ENCODE measurements around the gene IMMP2L.

Gene IMMP2L

DNA sequence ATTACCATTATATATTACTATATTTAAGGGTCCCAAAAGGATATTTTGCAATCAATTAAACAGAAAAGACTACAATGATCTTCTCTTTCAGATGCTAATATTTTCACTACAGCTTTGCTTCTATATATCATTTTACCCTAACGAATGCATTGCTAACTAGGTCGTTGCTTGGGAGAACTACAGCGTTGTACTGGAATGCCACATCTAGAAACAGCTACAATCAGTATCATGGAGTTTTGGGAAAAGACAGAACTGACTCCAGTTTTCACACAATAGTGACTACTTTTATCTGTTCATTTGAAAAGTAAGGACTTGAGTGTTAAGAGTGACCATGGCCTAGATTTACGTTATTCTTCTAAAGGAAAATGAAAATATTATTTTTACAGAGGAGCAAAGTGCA lies 432.9 kb downstream of the IMMP2L start:
- no peak for TF ChIP-seq EZH2phosphoT487 (IDR thresholded peaks at IDR 0.05; ENCODE audit: borderline replicate concordance)
- TF ChIP-seq, protein P1, sequence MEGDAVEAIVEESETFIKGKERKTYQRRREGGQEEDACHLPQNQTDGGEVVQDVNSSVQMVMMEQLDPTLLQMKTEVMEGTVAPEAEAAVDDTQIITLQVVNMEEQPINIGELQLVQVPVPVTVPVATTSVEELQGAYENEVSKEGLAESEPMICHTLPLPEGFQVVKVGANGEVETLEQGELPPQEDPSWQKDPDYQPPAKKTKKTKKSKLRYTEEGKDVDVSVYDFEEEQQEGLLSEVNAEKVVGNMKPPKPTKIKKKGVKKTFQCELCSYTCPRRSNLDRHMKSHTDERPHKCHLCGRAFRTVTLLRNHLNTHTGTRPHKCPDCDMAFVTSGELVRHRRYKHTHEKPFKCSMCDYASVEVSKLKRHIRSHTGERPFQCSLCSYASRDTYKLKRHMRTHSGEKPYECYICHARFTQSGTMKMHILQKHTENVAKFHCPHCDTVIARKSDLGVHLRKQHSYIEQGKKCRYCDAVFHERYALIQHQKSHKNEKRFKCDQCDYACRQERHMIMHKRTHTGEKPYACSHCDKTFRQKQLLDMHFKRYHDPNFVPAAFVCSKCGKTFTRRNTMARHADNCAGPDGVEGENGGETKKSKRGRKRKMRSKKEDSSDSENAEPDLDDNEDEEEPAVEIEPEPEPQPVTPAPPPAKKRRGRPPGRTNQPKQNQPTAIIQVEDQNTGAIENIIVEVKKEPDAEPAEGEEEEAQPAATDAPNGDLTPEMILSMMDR (conservative IDR thresholded peaks at IDR 0.05; ENCODE audit: low read length), result no peak
- Histone ChIP-seq H3K9ac (ENCODE audit: low read depth, low read length, poor library complexity, severe bottlenecking) (no peak overlapping the region), H3K27me3 (ENCODE audit: insufficient read depth, low read length, poor library complexity, severe bottlenecking) (no peaks in the 10 kb centered on the region), H3K4me1 (ENCODE audit: insufficient read depth, low read length, poor library complexity, severe bottlenecking) (no peaks in the 10 kb centered on the region), H4K20me1 (ENCODE audit: insufficient read depth, low read length, poor library complexity, severe bottlenecking) (no peaks in the 10 kb centered on the region), H3K36me3 (ENCODE audit: insufficient read depth, low read length) (no peaks in the 10 kb centered on the region), H3K9me2 (replicated peaks; ENCODE audit: low read depth, low read length) (no peaks in the 10 kb centered on the region), H3K9me3 (ENCODE audit: insufficient read depth, low read depth, low read length) (no peaks in the 10 kb centered on the region), H3K4me3 (ENCODE audit: low read length, poor library complexity, severe bottlenecking) (no peak overlapping the region), H3F3A (ENCODE audit: low read depth) (no peaks in the 10 kb centered on the region), H3K4me2 (ENCODE audit: low read depth, low read length, poor library complexity, severe bottlenecking) (no peak overlapping the region), H2AFZ (ENCODE audit: low read length) (no peak overlapping the region), H3K79me2 (ENCODE audit: insufficient read depth, low read length) (no peaks in the 10 kb centered on the region)

DNA sequence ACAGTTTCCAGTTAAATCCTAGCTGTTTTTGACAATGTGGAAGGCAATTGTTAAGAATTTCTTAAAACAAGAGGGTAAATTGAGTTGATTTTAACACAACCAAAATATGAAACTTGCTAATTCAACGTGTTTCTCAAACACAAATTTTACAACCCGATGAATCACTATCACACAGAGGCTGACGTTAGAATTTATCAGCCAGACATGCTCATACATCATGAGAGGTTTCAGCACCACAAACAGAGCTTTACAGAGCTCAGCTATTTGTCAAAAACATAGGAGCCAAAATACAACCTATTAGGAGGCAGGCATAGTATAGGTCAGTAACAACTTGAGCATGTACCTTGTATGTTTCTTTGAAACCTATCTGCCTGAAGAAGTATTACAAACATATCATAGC lies 435.3 kb downstream of the IMMP2L start:
- H3K4me3 ChIP-seq (ENCODE audit: low read length, poor library complexity, severe bottlenecking), result no peak overlapping the region
- no peaks in the 10 kb centered on the region for H3F3A ChIP-seq (ENCODE audit: low read depth)
- H2AFZ ChIP-seq (ENCODE audit: low read length), result no peak overlapping the region
- no peaks in the 10 kb centered on the region for H3K27me3 ChIP-seq (ENCODE audit: insufficient read depth, low read length, poor library complexity, severe bottlenecking)
- no peaks in the 10 kb centered on the region for H3K79me2 ChIP-seq (ENCODE audit: insufficient read depth, low read length)
- H3K9ac ChIP-seq (ENCODE audit: low read depth, low read length, poor library complexity, severe bottlenecking), result no peak overlapping the region
- no peaks in the 10 kb centered on the region for H3K4me1 ChIP-seq (ENCODE audit: insufficient read depth, low read length, poor library complexity, severe bottlenecking)
- TF ChIP-seq, protein P1 (conservative IDR thresholded peaks at IDR 0.05; ENCODE audit: low read length), result no peak
- no peak for TF ChIP-seq EZH2phosphoT487 (IDR thresholded peaks at IDR 0.05; ENCODE audit: borderline replicate concordance)
- H3K36me3 ChIP-seq (ENCODE audit: insufficient read depth, low read length), result no peaks in the 10 kb centered on the region
- no peak overlapping the region for H3K4me2 ChIP-seq (ENCODE audit: low read depth, low read length, poor library complexity, severe bottlenecking)
- H3K9me2 ChIP-seq (replicated peaks; ENCODE audit: low read depth, low read length), result no peaks in the 10 kb centered on the region
- H3K9me3 ChIP-seq (ENCODE audit: insufficient read depth, low read depth, low read length), result no peaks in the 10 kb centered on the region
- H4K20me1 ChIP-seq (ENCODE audit: insufficient read depth, low read length, poor library complexity, severe bottlenecking), result no peaks in the 10 kb centered on the region

DNA sequence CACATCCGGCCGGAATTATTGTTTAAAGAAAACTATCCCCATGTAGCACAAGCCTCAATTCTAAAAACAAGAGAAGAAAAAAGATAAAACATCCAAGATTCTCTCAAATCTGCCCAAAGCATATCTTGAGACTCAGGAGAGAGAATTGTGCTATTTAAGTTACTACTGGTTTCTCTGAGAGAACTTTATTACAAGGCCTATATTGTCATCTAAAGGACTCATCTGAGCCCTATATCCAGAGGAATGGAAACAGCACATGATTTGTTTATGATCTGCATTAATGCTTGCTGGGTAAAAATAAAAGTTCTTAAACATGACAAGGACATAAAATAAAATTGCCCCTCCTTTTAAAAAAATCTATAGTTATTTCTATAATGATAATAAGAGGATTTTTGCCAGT lies 446.3 kb downstream of the IMMP2L start:
- no peak overlapping the region for H3K4me2 ChIP-seq (ENCODE audit: low read depth, low read length, poor library complexity, severe bottlenecking)
- H3K9me2 ChIP-seq (replicated peaks; ENCODE audit: low read depth, low read length), result no peaks in the 10 kb centered on the region
- no peak overlapping the region for H2AFZ ChIP-seq (ENCODE audit: low read length)
- no peaks in the 10 kb centered on the region; the same call in 1 of the 2 replicates for H3F3A ChIP-seq (ENCODE audit: low read depth)
- no peaks in the 10 kb centered on the region for H3K27me3 ChIP-seq (ENCODE audit: insufficient read depth, low read length, poor library complexity, severe bottlenecking)
- H4K20me1 ChIP-seq (ENCODE audit: insufficient read depth, low read length, poor library complexity, severe bottlenecking), result no peaks in the 10 kb centered on the region
- H3K4me3 ChIP-seq (ENCODE audit: low read length, poor library complexity, severe bottlenecking), result no peak overlapping the region
- peaks cover 11% of the 10 kb centered on the region for H3K4me1 ChIP-seq (ENCODE audit: insufficient read depth, low read length, poor library complexity, severe bottlenecking)
- H3K79me2 ChIP-seq (ENCODE audit: insufficient read depth, low read length), result no peaks in the 10 kb centered on the region
- TF ChIP-seq, protein P1 (conservative IDR thresholded peaks at IDR 0.05; ENCODE audit: low read length), result no peak
- TF ChIP-seq EZH2phosphoT487 (IDR thresholded peaks at IDR 0.05; ENCODE audit: borderline replicate concordance), result no peak
- H3K36me3 ChIP-seq (ENCODE audit: insufficient read depth, low read length), result no peaks in the 10 kb centered on the region
- H3K9me3 ChIP-seq (ENCODE audit: insufficient read depth, low read depth, low read length), result no peaks in the 10 kb centered on the region
- no peak overlapping the region for H3K9ac ChIP-seq (ENCODE audit: low read depth, low read length, poor library complexity, severe bottlenecking)

All from Loucy (cell line).